Natural killer cell (primary cell): ENCODE measurements around the gene IL20. TPM values are rescaled to one million over a fixed set of nuclear protein-coding genes. Genes with fewer than 3 reads are reported as not detected.

ENCODE experiments used
- ATAC-seq, 3 donors: fragments of 150-1000 bp in 2 of 3; fragments of 200-7000 bp in 1 of 3; cut with Tn5 transposase; 1 replicate in 1 of 3; 2 replicates in 2 of 3; pipeline ENCODE4 v1.10.0; 2021; ENCODE audit warnings: mild to moderate bottlenecking in 2 of 3, moderate library complexity in 2 of 3
- DNase-seq, 2 donors: peaks; one replicate each; pipeline versions ENCODE4 v3.0.0 to v3.0.0-alpha.2; 2013 to 2021; ENCODE audit warnings: mixed read lengths in 1 of 2
- H3K27ac ChIP-seq: one replicate; pipeline ENCODE4 v1.5.1; 2013; ENCODE audit warnings: mild to moderate bottlenecking, low read length
- H3K27me3 ChIP-seq: one replicate; pipeline ENCODE4 v1.6.1; 2013; ENCODE audit warnings: low read length; ENCODE audit not compliant: control insufficient read depth, insufficient read depth
- H3K36me3 ChIP-seq: one replicate; pipeline ENCODE4 v1.6.1; 2013; ENCODE audit warnings: low read length; ENCODE audit not compliant: control insufficient read depth, insufficient read depth
- H3K4me1 ChIP-seq: one replicate; pipeline ENCODE4 v1.6.1; 2013; ENCODE audit warnings: low read length; ENCODE audit not compliant: control insufficient read depth, insufficient read depth
- H3K4me3 ChIP-seq: one replicate; pipeline ENCODE4 v1.5.1; 2013; ENCODE audit warnings: low read length
- H3K9me3 ChIP-seq: one replicate; pipeline ENCODE4 v1.6.1; 2013; ENCODE audit warnings: low read length; ENCODE audit not compliant: control insufficient read depth, insufficient read depth
- H3K27ac Mint-ChIP-seq, 2 donors: one replicate each; pipeline ENCODE4 v1.8.0; 2022; ENCODE audit warnings: mild to moderate bottlenecking in 2 of 2, mixed read lengths in 2 of 2, moderate library complexity in 1 of 2
- H3K27me3 Mint-ChIP-seq, 2 donors: one replicate each; pipeline ENCODE4 v1.8.0; 2022; ENCODE audit warnings: low read depth in 2 of 2, mixed read lengths in 2 of 2
- H3K36me3 Mint-ChIP-seq: one replicate; pipeline ENCODE4 v1.8.0; 2022; ENCODE audit warnings: mixed read lengths
- H3K4me1 Mint-ChIP-seq, 2 donors: one replicate each; pipeline ENCODE4 v1.8.0; 2022; ENCODE audit warnings: mixed read lengths in 2 of 2
- H3K4me3 Mint-ChIP-seq: one replicate; pipeline ENCODE4 v1.8.0; 2022; ENCODE audit warnings: mild to moderate bottlenecking, moderate library complexity, mixed read lengths
- H3K9me3 Mint-ChIP-seq, 2 donors: one replicate each; pipeline ENCODE4 v1.8.0; 2022; ENCODE audit warnings: mixed read lengths in 2 of 2
- CTCF ChIP-seq: fragments of 200-600 bp; IDR thresholded peaks from one replicate; pipeline ENCODE4 v1.8.0; 2022; ENCODE audit warnings: antibody characterized with exemption
- WGBS: methylation state at CpG from one replicate; pipeline ENCODE4 v1.1.7; 2013; ENCODE audit warnings: missing lambda C conversion rate; ENCODE audit not compliant: insufficient coverage; 5-methylcytosine and 5-hydroxymethylcytosine counted together
- intact Hi-C: fragments of 100-400 bp; cut with micrococcal nuclease; formaldehyde crosslinking; loops from one replicate; pipeline ENCODE4 v1.14.2; 2022
- total RNA-seq, 4 donors: library from RNA; stranded (reverse); fragments of 120-200 nt in 1 of 4; gene quantifications; one replicate each; pipeline versions ENCODE4 v1.2.3 to v1.2.4, GENCODE V29; 2013 to 2022

Gene IL20
- total RNA-seq, 3 donors from 2014 or later (not counting 1 experiment from before 2014, with no cell fraction given): not detected

- Mint-ChIP-seq H3K4me3 (peak overlapping the region; percentile 62), H3K9me3 (no peaks in the 10 kb centered on the region), H3K4me1 (peaks cover 67 to 71% of the 10 kb centered on the region in 2 donors), H3K36me3 (peaks cover 36% of the 10 kb centered on the region), H3K27me3 (no peaks in the 10 kb centered on the region), H3K27ac (peak overlapping the region; percentile 60 to 61)
- TF ChIP-seq CTCF: no peak
- intact Hi-C loops: no loop called here
- Histone ChIP-seq H3K4me3 (no peak overlapping the region), H3K36me3 (peaks cover 90% of the 10 kb centered on the region), H3K27me3 (no peaks in the 10 kb centered on the region), H3K4me1 (peaks cover 43% of the 10 kb centered on the region), H3K9me3 (no peaks in the 10 kb centered on the region), H3K27ac (no peak overlapping the region)
- DNase-seq (no peak), ATAC-seq (no peak)
- WGBS: 95% methylated on average over 10 of the region's 10 CpGs
These were observed 42.6 kb downstream of the IL20 start for GRCh38 chr1:206908038-206908437.

- H3K4me3 ChIP-seq: no peak overlapping the region
- H3K4me1 ChIP-seq: peaks cover 49% of the 10 kb centered on the region
- H3K27ac ChIP-seq: peak overlapping the region; percentile 16
- no peak overlapping the region for H3K4me3 Mint-ChIP-seq
- H3K27me3 ChIP-seq: no peaks in the 10 kb centered on the region
- 18% methylated on average over 69 of the region's 69 CpGs for whole genome bisulfite sequencing
- TF ChIP-seq CTCF: no peak
- no peaks in the 10 kb centered on the region for H3K9me3 ChIP-seq
- no peaks in the 10 kb centered on the region for H3K27me3 Mint-ChIP-seq
- H3K4me1 Mint-ChIP-seq: peaks cover 76% of the 10 kb centered on the region in 2 donors
- H3K27ac Mint-ChIP-seq: peak overlapping the region in 1 of 2 donors; percentile 23
- no peaks in the 10 kb centered on the region for H3K9me3 Mint-ChIP-seq
- intact Hi-C loops: no loop called here
- H3K36me3 ChIP-seq: peaks cover 88% of the 10 kb centered on the region
- peaks cover 28% of the 10 kb centered on the region for H3K36me3 Mint-ChIP-seq
- ATAC-seq (peak in 2 of 3 donors; percentile 36 to 46), DNase-seq (peak in 1 of 2 donors; percentile 69)
These were observed 43.9 kb downstream of the IL20 start for GRCh38 chr1:206909161-206909882.

GRCh38 chr1:206909883-206910318 is 44.5 kb downstream of the IL20 start:
- ATAC-seq (no peak), DNase-seq (no peak)
- H3K9me3 ChIP-seq: no peaks in the 10 kb centered on the region
- Mint-ChIP-seq H3K4me3 (no peak overlapping the region), H3K36me3 (peaks cover 23% of the 10 kb centered on the region), H3K27ac (no peak overlapping the region), H3K9me3 (no peaks in the 10 kb centered on the region), H3K4me1 (peaks cover 76% of the 10 kb centered on the region in 2 donors), H3K27me3 (no peaks in the 10 kb centered on the region)
- peaks cover 85% of the 10 kb centered on the region for H3K36me3 ChIP-seq
- TF ChIP-seq CTCF: no peak
- peak overlapping the region; percentile 16 for H3K27ac ChIP-seq
- WGBS: 52% methylated on average over 14 of the region's 14 CpGs
- H3K4me1 ChIP-seq: peaks cover 55% of the 10 kb centered on the region
- no peak overlapping the region for H3K4me3 ChIP-seq
- intact Hi-C loops: loop anchor here (2.0 to 10.0 kb wide), 3 partner anchors 15 to 275 kb away; partner anchors contain the start of gene DYRK3
- no peaks in the 10 kb centered on the region for H3K27me3 ChIP-seq
